GM21723 (cell line): ENCODE measurements around the gene DPEP2.
"Not testable (repeated sequence)": the region's sequence is repeated elsewhere in the genome, so short reads cannot be mapped to it uniquely, and the experiment has no call there.

Experiments used
- ATAC-seq: cut with Tn5 transposase; IDR thresholded peaks from one replicate; pipeline ENCODE4 v1.9.1; 2021; ENCODE audit warnings: mild to moderate bottlenecking, moderate library complexity; ENCODE audit not compliant: unreplicated experiment

Gene DPEP2

GRCh38 chr16:67977005-67977404 lies 22.3 kb downstream of the DPEP2 start:
- no peak for ATAC-seq

DNA sequence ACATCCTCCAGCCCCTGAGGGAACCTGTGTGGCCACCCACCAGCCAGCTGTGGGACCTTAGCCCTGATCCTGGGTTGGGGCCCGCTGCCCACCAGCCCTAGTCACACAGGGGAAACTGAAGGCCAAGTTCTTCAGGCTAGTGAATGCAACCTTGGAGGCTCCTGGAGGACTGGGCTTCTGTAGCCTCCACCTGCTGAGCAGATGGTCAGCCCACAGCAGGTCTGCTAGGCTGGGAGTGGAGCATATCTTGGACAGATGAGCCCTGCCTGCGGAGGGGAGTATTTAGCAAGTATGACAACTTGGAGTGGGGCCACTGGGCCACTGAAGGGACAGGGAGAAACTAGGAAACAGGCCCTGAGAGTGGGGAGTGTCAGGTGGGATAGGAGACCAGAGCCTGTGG lies 23.1 kb downstream of the DPEP2 start:
- ATAC-seq = no peak

DNA sequence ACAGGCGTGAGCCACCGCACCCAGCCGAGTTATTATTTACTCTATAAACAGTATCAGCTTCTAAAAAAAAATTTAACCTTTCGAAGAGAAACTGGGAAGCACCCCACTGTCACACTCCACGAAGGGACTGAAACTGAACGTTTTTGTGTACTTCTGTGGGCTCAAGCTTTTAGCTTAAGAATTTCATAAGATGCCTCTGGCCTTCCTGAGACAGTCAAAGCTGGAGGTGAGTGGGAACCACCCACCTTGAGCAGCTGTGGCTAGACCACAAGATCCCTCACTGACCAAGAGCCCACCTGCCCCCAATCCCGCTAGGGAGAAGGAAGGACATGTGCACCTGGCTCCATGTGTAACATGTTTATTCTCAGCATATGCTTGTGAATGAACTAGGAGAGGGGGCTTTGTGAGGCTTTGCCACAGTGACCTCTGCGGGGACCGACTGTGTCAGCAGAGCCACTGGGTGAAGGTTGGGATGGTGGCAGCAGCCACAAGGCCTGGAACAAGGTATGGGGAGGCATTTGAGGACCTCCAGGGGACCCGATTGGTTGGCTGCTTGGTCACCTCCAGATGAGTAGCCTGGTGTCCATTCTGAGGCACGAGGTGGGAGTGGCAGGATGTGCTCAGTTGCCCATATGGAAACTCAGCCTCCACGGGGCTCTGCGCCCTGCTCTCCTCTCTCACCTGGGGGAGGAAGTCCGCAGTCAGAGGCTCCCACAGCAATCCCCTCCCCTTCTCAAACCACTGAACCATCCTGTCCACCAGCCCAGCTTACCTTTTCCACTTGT lies 23.8 kb downstream of the DPEP2 start:
- no peak for ATAC-seq

- not testable (repeated sequence) for ATAC-seq
Measured at GRCh38 chr16:67972285-67972684, 27.0 kb downstream of the DPEP2 start.

DNA sequence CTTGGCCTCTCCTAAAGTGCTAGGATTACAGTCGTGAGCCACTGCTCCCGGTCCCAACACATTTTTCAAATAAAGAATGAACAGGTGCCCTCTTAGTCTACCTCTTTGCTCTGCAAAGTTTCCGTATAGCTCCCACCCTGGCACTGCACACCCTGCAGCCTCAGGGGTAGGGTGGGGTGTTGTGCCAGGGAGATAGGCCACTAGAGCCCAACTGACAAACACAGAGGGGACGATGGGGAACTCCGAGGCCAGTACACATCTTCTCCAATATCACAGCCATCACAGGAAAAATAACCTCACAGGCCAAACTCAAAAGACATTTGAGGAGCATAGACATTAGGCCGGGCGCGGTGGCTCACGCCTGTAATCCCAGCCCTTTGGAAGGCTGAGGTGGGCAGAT lies 28.2 kb downstream of the DPEP2 start:
- ATAC-seq = no peak

DNA sequence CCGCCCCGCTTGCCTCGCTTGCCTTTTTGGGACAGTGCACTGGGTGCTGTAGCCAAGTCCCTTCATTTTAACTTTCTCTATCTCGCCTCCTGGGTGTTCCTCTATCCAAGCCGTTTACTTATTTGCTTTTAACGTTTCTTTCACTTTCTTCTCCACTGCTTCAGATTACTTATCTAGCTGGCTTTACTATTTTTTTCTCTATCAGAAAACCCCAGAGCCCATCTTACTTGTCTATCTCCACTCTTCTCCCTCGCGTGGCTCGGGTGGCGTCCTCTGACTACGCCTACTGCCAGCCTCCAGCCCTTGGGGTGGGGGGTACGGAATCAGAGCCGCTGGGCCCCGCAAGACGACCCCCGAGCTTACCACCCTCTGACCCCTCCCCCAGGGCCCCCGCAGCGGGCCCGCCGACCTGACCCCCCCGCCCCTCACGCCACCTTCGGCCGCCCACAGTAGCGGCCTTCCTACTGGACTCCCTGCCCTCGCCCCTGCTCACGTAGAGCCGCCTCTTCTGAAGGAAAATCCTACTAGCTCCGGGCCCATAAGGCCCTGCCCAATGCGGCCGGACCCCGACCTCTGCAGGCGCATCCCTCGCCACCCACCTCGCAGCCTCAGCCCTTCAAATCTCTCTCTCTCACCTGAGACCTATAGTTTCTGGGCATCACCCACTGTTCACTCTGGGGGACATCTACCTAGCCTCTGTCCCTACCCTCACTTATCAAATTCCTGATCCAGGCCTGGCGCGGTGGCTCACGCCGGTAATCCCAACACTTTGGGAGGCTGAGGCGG lies 29.8 kb downstream of the DPEP2 start:
- ATAC-seq = no peak

DNA sequence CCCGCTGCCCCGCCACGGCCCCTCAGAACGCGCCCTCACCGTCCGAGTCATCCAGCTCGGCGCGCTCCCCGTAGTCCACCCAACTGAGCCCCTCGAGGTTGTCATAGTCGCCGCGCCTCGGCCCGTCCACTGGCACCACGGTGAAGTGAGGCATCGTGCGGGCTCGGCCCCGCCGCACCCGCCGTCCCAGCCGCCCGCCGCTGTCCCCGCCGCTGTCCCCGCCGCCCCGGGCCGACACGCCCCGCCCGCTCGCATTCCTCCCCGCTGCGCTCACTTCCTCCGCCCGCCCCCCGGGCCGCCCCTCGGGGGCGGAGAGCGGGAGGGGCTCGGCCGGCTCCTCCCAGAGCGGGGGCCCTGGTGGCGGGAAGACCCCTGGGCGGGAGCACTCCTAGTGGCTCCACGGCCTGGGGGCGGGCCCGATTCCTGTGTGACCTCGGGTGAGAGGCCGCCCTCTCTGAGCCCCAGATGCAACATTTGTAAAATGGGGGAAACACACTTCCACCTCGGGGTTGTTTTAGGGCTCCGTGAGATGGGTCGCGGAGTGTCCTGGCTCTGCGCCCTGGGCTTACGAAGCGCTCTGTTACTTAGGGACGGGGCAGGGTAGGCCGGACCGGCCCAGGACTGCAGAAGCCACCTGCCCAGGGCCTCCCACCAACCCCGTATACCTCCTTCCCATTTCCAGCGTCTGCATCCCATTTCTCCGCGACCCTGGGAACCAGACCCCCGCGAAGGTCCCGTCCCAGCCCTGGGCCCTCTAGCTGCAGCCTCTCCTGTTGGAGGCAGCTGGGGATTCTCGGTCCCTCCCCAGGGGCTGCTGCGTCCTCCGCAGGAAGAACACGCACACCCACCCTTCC lies 30.7 kb downstream of the DPEP2 start, which contains the start of gene SLC12A4:
Gene SLC12A4 (minus strand): TSS at position 238 of the 854 bp plus-strand sequence. CDS start 84 bp downstream, at position 154.
- ATAC-seq = peak; percentile 83

GRCh38 chr16:67967958-67968399 lies 31.3 kb downstream of the DPEP2 start:
- ATAC-seq = peak; percentile 29

DNA sequence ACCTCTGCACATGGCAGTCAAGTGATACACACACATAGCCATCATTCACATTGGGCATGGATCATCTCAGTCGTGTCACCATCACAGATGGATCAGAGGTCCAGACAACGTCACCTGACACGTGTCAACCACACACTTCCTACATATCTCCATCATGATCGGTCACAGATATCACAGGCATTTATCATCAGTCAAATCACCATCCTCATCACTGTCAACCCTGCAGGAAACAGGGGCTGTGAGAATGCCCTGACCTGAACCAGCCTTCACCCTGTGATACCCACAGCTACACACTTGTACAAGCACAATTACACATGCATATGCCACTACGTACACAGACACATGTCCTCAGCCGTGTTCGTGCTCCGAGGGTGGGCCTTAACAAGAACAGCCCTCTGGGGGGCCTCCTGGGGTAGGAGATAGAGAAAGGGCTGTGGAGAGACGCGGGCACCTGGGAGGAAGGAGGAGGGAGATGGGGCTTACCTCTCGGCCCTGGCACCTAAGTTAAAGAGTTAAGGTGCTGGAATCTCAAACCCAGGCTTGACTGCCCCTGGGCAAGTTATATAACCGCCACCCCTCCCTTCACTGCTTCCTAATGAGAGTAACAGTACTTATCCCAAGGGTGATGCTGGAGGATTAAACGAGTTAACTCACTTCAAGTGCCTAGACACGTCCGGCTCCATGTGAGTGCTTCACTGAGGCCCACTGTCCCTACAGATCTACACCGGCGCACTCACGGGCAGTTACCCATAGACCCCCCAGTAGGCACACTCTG lies 31.9 kb downstream of the DPEP2 start:
- no peak for ATAC-seq

DNA sequence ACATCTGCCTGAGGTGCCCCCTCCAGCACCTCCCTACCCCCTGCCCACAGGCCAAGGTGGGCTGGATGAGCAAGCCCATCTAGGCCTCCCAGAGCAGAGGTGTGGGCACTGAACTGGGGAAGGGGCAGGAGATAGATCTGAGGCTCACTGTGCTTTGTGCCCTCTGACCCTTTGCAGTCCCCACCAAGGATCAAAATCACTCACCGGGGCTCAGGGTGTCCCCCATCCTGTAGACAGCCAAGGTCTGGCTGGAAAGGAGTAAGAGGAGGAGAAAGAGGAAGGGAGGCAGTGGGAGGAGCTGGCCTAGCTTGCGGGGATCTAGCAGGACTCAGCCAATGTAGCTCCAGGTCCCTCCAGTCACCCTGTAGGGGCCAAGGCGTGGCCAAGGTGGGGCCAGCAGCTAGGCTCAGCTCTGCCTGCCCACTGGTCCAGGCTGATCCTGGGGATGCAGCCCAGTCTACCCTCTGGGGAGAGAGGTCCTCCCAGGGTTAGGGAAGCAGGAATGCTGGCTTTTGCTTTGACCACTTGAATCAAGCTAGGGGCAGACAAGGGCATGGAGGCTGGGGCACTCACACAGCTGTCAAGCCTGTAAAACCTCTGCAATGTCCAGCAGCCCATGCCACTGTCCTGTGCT lies 32.6 kb downstream of the DPEP2 start:
- no peak for ATAC-seq

- ATAC-seq = no peak
Measured at GRCh38 chr16:67965668-67966548, 33.4 kb downstream of the DPEP2 start.

DNA sequence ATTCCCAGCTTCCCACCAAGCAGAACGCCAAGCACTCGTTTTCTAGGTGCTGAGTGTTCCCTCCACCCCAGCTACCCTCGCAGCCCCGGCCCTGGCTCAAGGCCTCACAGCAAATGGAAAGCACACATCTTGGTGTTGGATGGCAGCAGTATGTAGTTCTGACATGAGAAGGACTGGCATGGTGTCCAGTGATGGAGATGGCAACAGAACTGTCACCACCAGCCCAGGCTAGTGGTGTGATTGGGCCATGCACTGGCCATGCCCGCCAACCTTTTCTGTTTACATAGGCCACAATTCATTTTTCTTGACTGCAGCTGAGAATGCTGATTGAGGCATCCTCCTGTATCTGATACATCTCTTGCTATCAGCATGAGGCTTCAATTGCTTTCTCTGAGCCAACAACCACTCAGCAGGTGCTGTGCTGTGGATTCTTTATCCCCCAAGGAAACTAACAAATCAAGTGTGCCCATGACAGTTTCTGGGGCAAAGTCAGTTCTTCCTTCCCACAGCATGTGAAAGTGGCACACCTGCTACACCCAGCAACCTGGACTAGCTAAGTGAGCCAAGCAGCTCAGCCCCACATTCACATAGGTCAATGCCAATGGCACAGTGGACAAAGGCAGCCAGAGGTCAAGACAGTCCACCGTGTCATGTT lies 34.7 kb downstream of the DPEP2 start:
- ATAC-seq = no peak

- ATAC-seq = no peak
Measured at GRCh38 chr16:67963662-67964321, 35.5 kb downstream of the DPEP2 start.

DNA sequence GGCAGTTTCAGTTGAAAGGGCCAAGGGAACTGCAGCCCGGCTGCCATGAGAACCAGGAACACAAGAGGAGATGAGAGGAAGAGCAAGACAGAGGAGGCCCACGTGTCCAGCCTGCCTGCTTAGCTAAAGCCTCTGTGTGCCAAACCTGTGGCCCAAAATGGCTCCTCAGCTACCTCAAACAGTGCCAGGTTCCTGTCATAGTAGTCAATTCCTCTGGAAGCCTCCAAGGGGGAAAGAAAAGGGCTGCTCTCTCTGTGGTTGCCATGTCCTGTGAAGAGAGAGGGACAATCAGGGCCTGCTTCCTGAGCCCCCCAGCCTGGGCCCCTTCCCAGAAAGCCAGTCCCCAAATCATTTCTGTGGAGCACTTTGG lies 36.0 kb downstream of the DPEP2 start:
- ATAC-seq = no peak

DNA sequence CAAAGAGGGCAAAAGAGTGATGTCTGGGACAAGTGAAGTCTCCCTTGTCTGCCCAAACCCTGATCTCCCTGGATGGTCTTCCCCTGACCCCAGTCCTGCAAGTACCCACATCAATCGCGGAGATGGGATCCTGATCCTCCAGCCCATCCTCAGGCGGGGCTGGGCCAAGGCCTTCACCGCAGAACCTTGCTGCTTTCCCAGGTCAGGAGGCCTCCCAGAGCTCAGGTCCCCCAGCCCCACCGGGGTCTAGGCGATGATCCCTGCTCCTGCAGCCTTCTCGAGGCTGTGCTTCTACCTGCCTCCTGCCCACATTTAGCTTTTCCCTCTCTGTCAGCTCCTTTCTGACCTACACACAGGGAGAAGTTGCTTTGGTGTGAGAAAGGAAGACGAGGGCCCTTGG lies 37.1 kb downstream of the DPEP2 start:
- no peak for ATAC-seq

- ATAC-seq = no peak
Measured at GRCh38 chr16:67961551-67961957, 37.7 kb downstream of the DPEP2 start.

GRCh38 chr16:67959536-67960329 lies 39.6 kb downstream of the DPEP2 start:
- ATAC-seq = no peak
